Lung (tissue), 12 donors: Measurements from ENCODE around the gene RASGRF2. TPM values are rescaled to one million over a fixed set of nuclear protein-coding genes. Genes with fewer than 3 reads are reported as not detected.

ENCODE experiments used
- ATAC-seq: fragments of 200-7000 bp; cut with Tn5 transposase; one replicate; pipeline ENCODE4 v1.9.1; 2020; ENCODE audit warnings: moderate number of reproducible peaks; ENCODE audit not compliant: insufficient read depth, low FRiP score
- DNase-seq, 3 donors: peaks; one replicate each; pipeline ENCODE4 v3.0.0-alpha.2; 2013 to 2017
- H3K27ac ChIP-seq, 2 donors: one replicate each; pipeline ENCODE4 v1.5.1; 2013; ENCODE audit warnings: mild to moderate bottlenecking in 2 of 2, moderate library complexity in 2 of 2, control low read depth in 1 of 2, inconsistent platforms in 1 of 2, low read depth in 1 of 2, low read length in 1 of 2
- H3K27me3 ChIP-seq, 3 donors: one replicate each; pipeline ENCODE4 v1.5.1; 2013; ENCODE audit warnings: low read length in 2 of 3; ENCODE audit not compliant: control insufficient read depth in 3 of 3, insufficient read depth in 3 of 3
- H3K36me3 ChIP-seq, 4 donors: one replicate each; pipeline ENCODE4 v1.5.1; 2013; ENCODE audit warnings: low read length in 4 of 4, mild to moderate bottlenecking in 1 of 4, moderate library complexity in 1 of 4; ENCODE audit not compliant: control insufficient read depth in 4 of 4, insufficient read depth in 4 of 4
- H3K4me1 ChIP-seq, 5 donors: one replicate each; pipeline ENCODE4 v1.5.1; 2013; ENCODE audit warnings: low read length in 5 of 5, mild to moderate bottlenecking in 2 of 5, moderate library complexity in 1 of 5; ENCODE audit not compliant: control insufficient read depth in 5 of 5, insufficient read depth in 5 of 5
- H3K4me3 ChIP-seq: one replicate; pipeline ENCODE4 v1.5.1; 2013; ENCODE audit warnings: mild to moderate bottlenecking, control low read depth, moderate library complexity
- H3K9ac ChIP-seq, 2 donors: one replicate each; pipeline ENCODE4 v1.5.1; 2013; ENCODE audit warnings: low read length in 2 of 2, control low read depth in 1 of 2; ENCODE audit not compliant: insufficient read depth in 1 of 2
- H3K9me3 ChIP-seq, 4 donors: one replicate each; pipeline ENCODE4 v1.5.1; 2013; ENCODE audit warnings: low read length in 3 of 4, mild to moderate bottlenecking in 1 of 4, moderate library complexity in 1 of 4; ENCODE audit not compliant: control insufficient read depth in 4 of 4, insufficient read depth in 3 of 4
- CTCF ChIP-seq: IDR thresholded peaks from 2 replicates; pipeline ENCODE4 v1.5.1; 2012; ENCODE audit warnings: mild to moderate bottlenecking; ENCODE audit errors: control extremely low read depth, extremely low read depth
- WGBS, 2 donors: extraction: QIAGEN DNeasy Blood & Tissue Kit; methylation state at CpG; one replicate each; pipeline ENCODE4 v1.1.7; 2013; 5-methylcytosine and 5-hydroxymethylcytosine counted together
- polyA plus RNA-seq, 2 donors: library from polyadenylated mRNA; stranded (reverse); fragments of 200-250 nt; gene quantifications; one replicate each; pipeline ENCODE4 v1.2.1, GENCODE V29; 2013
- total RNA-seq, 2 donors: library from RNA; depleted of rRNA in 1 of 2; stranded (reverse); fragments of >200 nt in 1 of 2; gene quantifications; one replicate each; pipeline ENCODE4 v1.2.1, GENCODE V29; 2014 to 2021
- donor health status: control.
- donor health status: control.
- donor health status: Bipolar disorder and iron deficiency.
- donor health status: healthy.
- donor health status: DM: yes; HTN: yes; CAD: no.

The RASGRF2 gene
- total and polyA plus RNA-seq, 4 donors = 1.0 to 12.0 (median 2.7) TPM

- no peak overlapping the region for H3K4me3 ChIP-seq
- no peaks in the 10 kb centered on the region for H3K4me1 ChIP-seq
- no peaks in the 10 kb centered on the region for H3K27me3 ChIP-seq
- ATAC-seq (no peak), DNase-seq (no peak)
- H3K9ac ChIP-seq = no peak overlapping the region
- no peak overlapping the region for H3K27ac ChIP-seq
- no peaks in the 10 kb centered on the region for H3K36me3 ChIP-seq
- H3K9me3 ChIP-seq = peaks cover 0 to 3% (median 0%) of the 10 kb centered on the region in 4 donors
- no peak for TF ChIP-seq CTCF
- 62 to 73% methylated on average over 1 of the region's 1 CpG for WGBS, 2 donors
Measured at GRCh38 chr5:81132381-81132780, 172.2 kb downstream of the RASGRF2 start.

GRCh38 chr5:81134066-81134465, 173.9 kb downstream of the RASGRF2 start:
- ATAC-seq (no peak), DNase-seq (no peak)
- Histone ChIP-seq H3K36me3 (no peaks in the 10 kb centered on the region), H3K4me1 (no peaks in the 10 kb centered on the region), H3K27me3 (no peaks in the 10 kb centered on the region), H3K27ac (no peak overlapping the region), H3K4me3 (no peak overlapping the region), H3K9me3 (peaks cover 0 to 3% (median 0%) of the 10 kb centered on the region in 4 donors), H3K9ac (no peak overlapping the region)
- TF ChIP-seq CTCF = no peak
- WGBS, 2 donors = 87 to 88% methylated on average over 2 of the region's 2 CpGs

GRCh38 chr5:81134566-81134965, 174.4 kb downstream of the RASGRF2 start:
- Histone ChIP-seq H3K9me3 (peaks cover 0 to 3% (median 0%) of the 10 kb centered on the region in 4 donors), H3K4me1 (no peaks in the 10 kb centered on the region), H3K36me3 (no peaks in the 10 kb centered on the region), H3K27ac (no peak overlapping the region), H3K9ac (no peak overlapping the region), H3K27me3 (no peaks in the 10 kb centered on the region), H3K4me3 (no peak overlapping the region)
- no peak for TF ChIP-seq CTCF
- ATAC-seq = no peak
- DNase-seq = no peak

- DNase-seq = no peak
- no peak overlapping the region for H3K9ac ChIP-seq
- H3K4me1 ChIP-seq = peaks cover 0 to 13% (median 5%) of the 10 kb centered on the region in 5 donors
- H3K36me3 ChIP-seq = no peaks in the 10 kb centered on the region
- no peak overlapping the region for H3K4me3 ChIP-seq
- no peak for TF ChIP-seq CTCF
- no peak for ATAC-seq
- peaks cover 0 to 3% (median 0%) of the 10 kb centered on the region in 4 donors for H3K9me3 ChIP-seq
- no peaks in the 10 kb centered on the region for H3K27me3 ChIP-seq
- 78 to 87% methylated on average over 3 of the region's 3 CpGs for WGBS, 2 donors
- H3K27ac ChIP-seq = no peak overlapping the region
Measured at GRCh38 chr5:81136557-81136956, 176.4 kb downstream of the RASGRF2 start.
